GM18508 (cell line): ENCODE results near the gene ADARB1.

Experiments used
- ATAC-seq: cut with Tn5 transposase; IDR thresholded peaks from one replicate; pipeline ENCODE4 v1.9.1; 2021; ENCODE audit warnings: moderate number of reproducible peaks; ENCODE audit not compliant: insufficient read depth, unreplicated experiment

ADARB1 gene

GRCh38 chr21:45039317-45040156 is 34.8 kb upstream of the ADARB1 start:
- no peak for ATAC-seq

GRCh38 chr21:45040157-45040711 is 34.1 kb upstream of the ADARB1 start:
- no peak for ATAC-seq

DNA sequence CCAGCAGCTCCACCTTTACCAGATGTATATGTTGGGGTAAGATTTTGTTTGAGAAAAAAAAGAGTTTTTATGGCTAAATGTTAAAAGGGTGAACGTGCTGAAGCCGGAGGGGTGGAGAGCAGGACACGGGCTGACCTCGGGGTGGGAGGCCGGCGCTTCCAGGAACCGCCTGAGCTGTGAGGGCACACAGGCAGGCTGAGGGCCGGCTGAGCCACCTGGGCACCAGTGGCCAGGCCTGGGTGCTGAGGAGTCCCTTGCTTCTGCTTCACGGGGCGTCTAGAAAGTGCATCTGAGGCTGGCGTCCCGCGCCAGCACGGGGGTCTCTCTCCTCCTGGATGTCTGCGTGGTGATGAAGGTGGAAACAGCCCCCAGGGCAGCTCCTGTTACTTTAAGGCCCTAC is 33.6 kb upstream of the ADARB1 start:
- ATAC-seq = no peak

- ATAC-seq = no peak
Measured at GRCh38 chr21:45041351-45041805, 33.0 kb upstream of the ADARB1 start.

DNA sequence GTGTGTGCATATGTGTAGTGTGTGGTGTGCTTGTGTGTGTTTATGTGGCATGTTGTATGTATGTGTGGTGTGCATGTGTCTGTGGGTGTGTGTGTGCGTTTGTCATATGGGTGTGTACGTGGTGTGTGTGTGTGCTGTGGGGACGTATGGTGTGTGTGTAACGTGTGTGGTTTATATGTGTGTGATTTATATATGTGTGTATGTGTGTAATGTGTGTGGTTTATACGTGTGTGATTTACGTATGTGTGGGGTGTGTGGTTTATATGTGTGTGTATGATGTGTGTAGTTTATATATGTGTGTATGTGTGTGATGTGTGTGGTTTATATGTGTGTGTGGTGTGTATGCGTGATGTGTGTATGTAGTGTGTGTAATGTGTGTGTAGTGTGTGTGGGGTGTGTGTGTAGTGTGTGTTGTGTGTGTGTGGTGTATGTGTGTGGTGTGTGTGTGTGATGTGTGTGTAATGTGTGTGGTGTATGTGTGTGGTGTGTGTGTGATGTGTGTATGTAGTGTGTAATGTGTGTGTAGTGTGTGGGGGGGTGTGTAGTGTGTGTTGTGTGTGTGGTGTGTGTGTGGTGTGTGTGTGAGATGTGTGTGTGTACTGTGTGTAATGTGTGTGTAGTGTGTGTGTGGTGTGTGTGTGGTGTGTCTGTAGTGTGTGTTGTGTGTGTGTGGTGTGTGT is 32.3 kb upstream of the ADARB1 start:
- ATAC-seq = no peak

GRCh38 chr21:45042664-45043161 is 31.7 kb upstream of the ADARB1 start:
- no peak for ATAC-seq

DNA sequence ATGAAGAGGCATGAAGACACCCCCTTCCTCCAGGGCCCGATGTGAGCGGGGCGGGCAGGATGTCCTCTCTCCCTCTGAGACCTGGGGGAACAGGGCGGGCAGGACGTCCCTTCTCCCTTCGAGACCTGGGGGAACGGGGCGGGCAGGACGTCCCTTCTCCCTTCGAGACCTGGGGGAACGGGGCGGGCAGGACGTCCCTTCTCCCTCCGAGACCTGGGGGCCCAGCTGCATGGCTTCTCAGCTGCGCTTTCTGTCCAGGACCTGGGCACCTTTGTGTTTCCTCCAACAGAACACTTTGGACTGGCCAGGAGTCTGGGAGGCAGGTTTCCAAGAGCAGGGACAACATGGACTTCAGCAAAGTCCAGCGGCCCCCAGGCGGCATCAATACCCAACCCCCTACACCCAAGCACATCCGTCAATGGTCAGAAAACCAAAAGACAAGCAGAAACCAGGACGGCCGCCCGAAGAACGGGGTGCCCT is 30.8 kb upstream of the ADARB1 start:
- no peak for ATAC-seq

DNA sequence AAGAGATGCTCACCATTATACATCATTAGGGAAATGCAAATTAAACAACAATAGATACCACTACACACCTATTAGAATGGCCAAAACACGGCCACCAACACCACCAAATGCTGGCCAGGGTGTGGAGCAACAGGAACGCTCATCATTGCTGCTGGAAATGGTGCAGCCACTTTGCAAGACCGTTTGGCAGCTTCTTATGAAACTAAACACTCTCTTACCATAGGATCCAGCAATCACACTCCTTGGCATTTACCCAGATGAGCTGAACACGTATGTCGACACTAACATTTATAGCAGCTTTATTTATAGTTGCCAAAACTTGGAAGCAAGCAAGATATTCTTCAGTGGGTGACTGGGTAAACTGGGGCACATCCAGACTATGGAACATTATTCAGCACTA is 28.9 kb upstream of the ADARB1 start:
- no peak for ATAC-seq

DNA sequence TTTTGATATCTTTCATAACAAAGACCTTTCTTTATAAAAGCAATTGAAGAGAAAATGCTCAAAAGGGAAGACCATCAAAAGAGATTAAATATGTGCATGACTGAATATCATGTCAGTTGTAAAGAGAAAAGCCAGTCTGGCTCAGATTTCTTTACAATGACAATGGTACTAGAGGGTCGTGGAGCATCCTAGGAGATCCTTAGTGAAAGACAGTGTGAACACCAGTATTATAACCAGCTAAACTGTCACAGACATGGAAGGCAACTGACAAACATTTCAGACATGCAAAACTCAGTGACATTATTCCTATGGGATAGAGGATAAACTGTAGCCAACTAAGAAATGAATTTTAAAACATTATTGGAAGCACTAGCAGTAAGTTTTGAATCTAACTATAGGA is 27.1 kb upstream of the ADARB1 start:
- no peak for ATAC-seq

- no peak for ATAC-seq
Measured at GRCh38 chr21:45048026-45048698, 26.2 kb upstream of the ADARB1 start.

DNA sequence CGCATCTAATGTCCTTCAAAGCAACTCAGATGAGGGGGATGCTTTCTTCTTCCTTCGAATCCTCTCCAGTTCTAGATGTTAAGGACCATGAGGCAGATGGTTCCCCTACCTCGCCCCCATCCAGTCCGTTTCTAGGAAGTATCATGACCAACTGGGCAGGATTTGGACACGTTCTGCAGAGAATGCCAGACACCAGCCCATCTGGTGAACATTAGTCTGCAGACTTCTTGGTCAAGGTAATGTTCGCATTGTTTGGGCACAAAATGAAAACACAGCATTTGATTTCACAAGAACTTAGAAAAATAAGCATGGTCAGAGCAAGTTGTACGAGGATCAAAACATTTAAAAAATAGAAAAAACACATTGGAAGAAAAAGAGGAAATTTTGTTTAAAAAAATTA is 25.4 kb upstream of the ADARB1 start:
- no peak for ATAC-seq

DNA sequence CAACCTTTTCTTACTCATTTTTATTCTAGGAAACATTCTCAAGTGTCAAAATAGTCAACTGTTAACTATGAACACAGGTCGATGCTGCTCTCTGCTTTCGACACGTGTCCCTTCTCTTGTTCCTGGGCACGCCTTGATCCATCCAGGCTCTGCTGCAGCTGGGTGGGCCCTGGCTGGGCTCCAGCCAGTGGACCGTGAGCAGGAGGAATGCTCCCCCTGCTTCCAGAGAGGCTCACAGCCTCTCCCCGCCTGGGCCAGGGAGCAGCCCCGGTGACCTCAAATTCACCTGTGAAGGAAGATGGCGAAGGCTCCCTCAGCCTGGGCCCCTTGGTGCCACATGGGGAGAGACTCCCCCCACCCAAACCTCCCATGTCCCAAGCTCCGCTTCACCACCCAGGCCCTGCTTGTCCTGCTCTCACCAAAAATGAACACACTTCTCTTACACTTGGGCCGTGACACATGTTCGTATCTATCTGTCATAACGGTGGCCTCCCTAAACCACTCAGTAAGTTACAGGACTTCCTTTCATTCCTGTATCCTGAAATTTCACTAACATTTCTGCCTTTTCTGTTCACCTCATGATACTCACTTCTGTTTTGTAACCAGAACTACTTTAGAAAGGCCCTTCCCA is 24.6 kb upstream of the ADARB1 start:
- ATAC-seq = no peak

DNA sequence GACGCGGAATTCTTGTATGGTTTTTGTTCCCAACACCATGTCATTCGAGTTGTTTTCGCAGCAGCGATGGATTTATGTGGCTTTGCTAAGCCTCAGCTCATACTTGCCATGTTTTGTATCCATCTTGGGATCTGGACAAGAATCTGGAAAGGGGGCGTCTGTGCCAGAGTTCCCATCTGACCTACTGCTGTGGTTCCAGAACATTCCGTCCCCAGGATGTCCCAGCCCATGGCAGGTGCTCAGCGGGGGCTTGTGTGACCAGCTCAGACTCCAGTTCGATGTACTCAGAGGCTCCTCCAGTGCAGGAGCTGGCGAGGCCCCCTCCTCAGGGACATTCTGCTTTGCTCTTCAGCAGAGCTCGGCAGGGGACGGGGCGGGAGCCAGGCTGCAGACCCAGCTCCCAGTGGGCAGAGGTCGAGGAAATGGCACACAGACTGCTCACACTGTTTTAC is 24.0 kb upstream of the ADARB1 start:
- no peak for ATAC-seq

GRCh38 chr21:45050797-45051489 is 23.4 kb upstream of the ADARB1 start:
- ATAC-seq = no peak

GRCh38 chr21:45051580-45052434 is 22.6 kb upstream of the ADARB1 start:
- no peak for ATAC-seq

DNA sequence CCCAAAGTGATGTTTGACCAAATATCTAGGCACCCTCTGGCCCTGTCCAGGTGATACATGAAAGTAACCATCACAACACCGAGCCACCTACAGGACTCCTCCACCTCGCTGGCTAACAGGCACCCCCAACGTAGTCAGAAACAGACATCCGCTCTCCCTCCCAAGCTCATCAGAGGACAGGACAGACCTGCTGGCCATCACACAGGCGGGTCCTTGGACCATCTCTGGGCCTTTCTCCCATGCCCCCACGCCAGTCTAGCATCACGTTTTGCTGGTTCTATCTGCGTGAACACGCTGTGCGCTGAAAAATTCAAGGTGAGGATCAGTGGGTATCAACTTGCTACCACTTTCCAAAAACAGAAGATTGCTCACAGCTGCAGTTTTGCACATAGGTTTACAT is 21.4 kb upstream of the ADARB1 start:
- ATAC-seq = no peak

GRCh38 chr21:45053561-45054226 is 20.7 kb upstream of the ADARB1 start:
- no peak for ATAC-seq
